GM12878 (cell line): ENCODE results near the gene TNRC6C. TPM values are rescaled to one million over a fixed set of nuclear protein-coding genes. Genes with fewer than 3 reads are reported as not detected.

ENCODE experiments used
- ATAC-seq: fragments of 200-7000 bp; cut with Tn5 transposase; 3 replicates; pipeline ENCODE4 v1.9.1; 2020; ENCODE audit warnings: mild to moderate bottlenecking, moderate library complexity
- BruUV-seq: library from RNA; stranded (reverse); fragments of 400-500 nt; replicated peaks from 2 replicates; lab custom pipeline; 2021; lab: Mats Ljungman, UMichigan
- CTCF ChIA-PET: fragments of 300-600 bp; sonication (Branson Sonifier 250); formaldehyde crosslinking; extraction: SDS; loops from one replicate; lab custom pipeline; 2021; ENCODE audit warnings: inconsistent platforms; lab: Yijun Ruan, JAX
- POLR2A ChIA-PET: fragments of 350-600 bp; formaldehyde crosslinking; extraction: SDS; loops from one replicate; lab custom pipeline; 2021; ENCODE audit warnings: inconsistent platforms; lab: Charles Lee
- RAD21 ChIA-PET: fragments of 300-600 bp; sonication (Branson Sonifier 250); formaldehyde crosslinking; loops from one replicate; lab custom pipeline; 2023; ENCODE audit warnings: antibody characterized with exemption; ENCODE audit not compliant: unreplicated experiment; lab: Charles Lee
- SMC1A ChIA-PET: fragments of 300-600 bp; sonication (Branson Sonifier 250); formaldehyde crosslinking; loops from one replicate; lab custom pipeline; 2023; ENCODE audit not compliant: unreplicated experiment, uncharacterized antibody; lab: Charles Lee
- DNase-seq: peaks from one replicate; pipeline ENCODE4 v3.0.0-alpha.2; 2011; ENCODE audit warnings: low read depth, low spot score
- FAIRE-seq: peaks from 3 replicates; lab custom pipeline; 2011; peaks lifted over from hg19 to GRCh38; lab: Jason Lieb, UNC
- H2AFZ ChIP-seq: 2 replicates; pipeline ENCODE4 v1.6.0; 2011; ENCODE audit warnings: low read depth, low read length, control low read depth; ENCODE audit not compliant: control insufficient read depth
- H3K27ac ChIP-seq: 2 replicates; pipeline ENCODE4 v1.5.1; 2011; ENCODE audit warnings: control low read depth; ENCODE audit not compliant: control insufficient read depth, insufficient read depth
- H3K27me3 ChIP-seq, 2 experiments: replicated peaks in 1 of 2; 2 replicates each; pipeline versions ENCODE4 v1.6.0 to v1.6.1; 2011; ENCODE audit warnings: low read length in 1 of 2; ENCODE audit not compliant: control insufficient read depth in 2 of 2, insufficient read depth in 2 of 2
- H3K36me3 ChIP-seq, 2 experiments: 2 replicates each; pipeline ENCODE4 v1.5.1; 2011; ENCODE audit warnings: low read length in 1 of 2; ENCODE audit not compliant: control insufficient read depth in 2 of 2, insufficient read depth in 2 of 2
- H3K4me1 ChIP-seq: 2 replicates; pipeline ENCODE4 v1.6.1; 2011; ENCODE audit warnings: mild to moderate bottlenecking, low read length, moderate library complexity, mixed read lengths; ENCODE audit not compliant: control insufficient read depth, insufficient read depth
- H3K4me2 ChIP-seq: 2 replicates; pipeline ENCODE4 v1.6.0; 2011; ENCODE audit warnings: control low read depth; ENCODE audit not compliant: control insufficient read depth, insufficient read depth
- H3K4me3 ChIP-seq: fragments of 200-600 bp; sonication (generic); 2 replicates; pipeline ENCODE4 v1.5.1; 2016
- H3K79me2 ChIP-seq: 2 replicates; pipeline ENCODE4 v1.6.0; 2011; ENCODE audit warnings: low read length; ENCODE audit not compliant: control insufficient read depth, insufficient read depth
- H3K9ac ChIP-seq: 2 replicates; pipeline ENCODE4 v1.8.0; 2011; ENCODE audit warnings: low read length, control low read depth, mixed read lengths; ENCODE audit not compliant: control insufficient read depth, insufficient read depth
- H3K9me3 ChIP-seq: replicated peaks from 3 replicates; pipeline ENCODE4 v1.5.1; 2011; ENCODE audit warnings: mild to moderate bottlenecking, low read length; ENCODE audit not compliant: control insufficient read depth, insufficient read depth
- H4K20me1 ChIP-seq: 2 replicates; pipeline ENCODE4 v1.6.0; 2011; ENCODE audit not compliant: control insufficient read depth, insufficient read depth
- ATF7 ChIP-seq: fragments of 450-650 bp; IDR thresholded peaks from 2 replicates; pipeline ENCODE4 v1.6.1; 2016; ENCODE audit warnings: low read depth, mild to moderate bottlenecking
- BMI1 ChIP-seq: fragments of 450-650 bp; IDR thresholded peaks from 2 replicates; pipeline ENCODE4 v1.6.1; 2016; ENCODE audit warnings: mild to moderate bottlenecking, moderate library complexity, borderline replicate concordance
- CEBPZ ChIP-seq: fragments of 150-350 bp; IDR thresholded peaks from 2 replicates; pipeline ENCODE4 v1.6.1; 2016; ENCODE audit warnings: low read depth, low read length
- CREB1 ChIP-seq: IDR thresholded peaks from 2 replicates; pipeline ENCODE4 v1.6.1; 2012; ENCODE audit warnings: low read depth, mild to moderate bottlenecking, inconsistent platforms
- CREM ChIP-seq: IDR thresholded peaks from 2 replicates; pipeline ENCODE4 v1.6.1; 2014; ENCODE audit warnings: antibody characterized with exemption, low read depth
- EP300 ChIP-seq, 2 experiments: fragments of 150-350 bp in 1 of 2; IDR thresholded peaks; 2 replicates each; pipeline ENCODE4 v1.6.1; 2011 to 2012; ENCODE audit warnings: low read depth in 2 of 2, low read length in 2 of 2, borderline replicate concordance in 1 of 2, improper control_type of control experiment in 1 of 2, inconsistent platforms in 1 of 2; ENCODE audit not compliant: control insufficient read depth in 1 of 2
- IRF3 ChIP-seq: fragments of 450-650 bp; IDR thresholded peaks from 2 replicates; pipeline ENCODE4 v1.6.1; 2014; ENCODE audit warnings: mild to moderate bottlenecking
- KAT2A ChIP-seq: conservative IDR thresholded peaks from 2 replicates; pipeline ENCODE4 v1.6.1; 2011; ENCODE audit warnings: low read depth, low read length; ENCODE audit not compliant: control insufficient read depth
- KLF5 ChIP-seq: fragments of 450-650 bp; IDR thresholded peaks from 2 replicates; pipeline ENCODE4 v1.6.1; 2014; ENCODE audit warnings: mild to moderate bottlenecking; ENCODE audit not compliant: partially characterized antibody
- LARP7 ChIP-seq: fragments of 450-650 bp; IDR thresholded peaks from 2 replicates; pipeline ENCODE4 v1.6.1; 2017; ENCODE audit warnings: mild to moderate bottlenecking
- MEF2A ChIP-seq: IDR thresholded peaks from 2 replicates; pipeline ENCODE4 v1.6.1; 2011; ENCODE audit warnings: low read depth, mild to moderate bottlenecking, low read length, moderate library complexity; ENCODE audit not compliant: insufficient read depth
- NFXL1 ChIP-seq: fragments of 450-650 bp; IDR thresholded peaks from 2 replicates; pipeline ENCODE4 v1.6.1; 2017; ENCODE audit warnings: antibody characterized with exemption, mild to moderate bottlenecking, borderline replicate concordance
- NFYB ChIP-seq: IDR thresholded peaks from 2 replicates; pipeline ENCODE4 v1.6.1; 2011; ENCODE audit warnings: low read depth, mild to moderate bottlenecking, low read length, improper control_type of control experiment, moderate library complexity; ENCODE audit not compliant: insufficient read depth
- NR2F1 ChIP-seq: fragments of 450-650 bp; conservative IDR thresholded peaks from 2 replicates; pipeline ENCODE4 v1.6.1; 2017; ENCODE audit warnings: mild to moderate bottlenecking
- PBX3 ChIP-seq: IDR thresholded peaks from 2 replicates; pipeline ENCODE4 v1.6.1; 2011; ENCODE audit warnings: mild to moderate bottlenecking, low read depth, low read length, moderate library complexity; ENCODE audit not compliant: insufficient replicate concordance
- SMAD1 ChIP-seq: fragments of 450-650 bp; IDR thresholded peaks from 2 replicates; pipeline ENCODE4 v1.6.1; 2018; ENCODE audit warnings: mild to moderate bottlenecking, low read depth; ENCODE audit not compliant: partially characterized antibody
- SMAD5 ChIP-seq: IDR thresholded peaks from 2 replicates; pipeline ENCODE4 v1.6.1; 2016; ENCODE audit warnings: antibody characterized with exemption, low read depth
- TCF3 ChIP-seq: IDR thresholded peaks from 2 replicates; pipeline ENCODE4 v1.6.1; 2012; ENCODE audit warnings: low read depth, mild to moderate bottlenecking, low read length, borderline replicate concordance; ENCODE audit not compliant: insufficient read depth
- ZSCAN29 ChIP-seq: fragments of 450-650 bp; IDR thresholded peaks from 2 replicates; pipeline ENCODE4 v1.6.1; 2017; ENCODE audit warnings: mild to moderate bottlenecking, moderate library complexity
- WGBS: methylation state at CpG from one replicate; pipeline ENCODE4 v1.1.6; 2016; ENCODE audit warnings: low lambda C conversion rate; ENCODE audit not compliant: insufficient replicate concordance, insufficient coverage; ENCODE audit errors: missing lambda C conversion rate; 5-methylcytosine and 5-hydroxymethylcytosine counted together
- in situ Hi-C: fragments of 300-500 bp; cut with MboI; formaldehyde crosslinking; loops from 9 replicates; pipeline ENCODE4 v1.14.3; 2018; ENCODE audit warnings: mixed read lengths
- intact Hi-C: fragments of 100-400 bp; cut with micrococcal nuclease; formaldehyde crosslinking; loops from one replicate; pipeline ENCODE4 v1.14.2; 2022; ENCODE audit not compliant: unreplicated experiment
- polyA plus RNA-seq, 11 experiments: library from polyadenylated mRNA; depleted of rRNA in 4 of 11; unstranded in 6 of 11; stranded (reverse) in 5 of 11; fragments of >200 nt; fragmentation: Nextera tagmentation in 4 of 11; fragmentation: Illumina TruSeq in 1 of 11; extraction: Ambion mirVana in 4 of 11; extraction: Trizol in 1 of 11; gene quantifications; 1 replicate in 1 of 11; 2 replicates in 10 of 11; pipeline versions ENCODE4 v1.2.1 to v1.2.3, GENCODE V29; 2011 to 2016; ENCODE audit warnings: inconsistent platforms in 2 of 11, missing spikeins in 2 of 11, low read depth in 1 of 11
- total RNA-seq, 4 experiments: library from RNA; depleted of rRNA in 3 of 4; stranded (reverse); fragments of >200 nt in 3 of 4; fragmentation: Illumina TruSeq in 1 of 4; extraction: Trizol in 1 of 4; gene quantifications; 2 replicates each; pipeline versions ENCODE4 v1.2.1 to v1.2.3, GENCODE V29; 2013 to 2021

The TNRC6C gene
- total and polyA plus RNA-seq, 10 of the 15 experiments (the other 5 are each of a cell fraction or from before 2014, with no cell fraction given) = 0.40 to 6.1 (median 0.96) TPM

GRCh38 chr17:78022425-78022824 lies 63.9 kb downstream of the TNRC6C start (continued):
- no peak for TF ChIP-seq BMI1
- no peak for TF ChIP-seq MEF2A
- no peak for TF ChIP-seq NFYB
- TF ChIP-seq LARP7 = no peak

GRCh38 chr17:78023042-78023441 lies 64.5 kb downstream of the TNRC6C start:
- Histone ChIP-seq H3K27ac (no peak overlapping the region), H3K36me3 (no peaks in the 10 kb centered on the region), H4K20me1 (no peaks in the 10 kb centered on the region), H3K4me3 (no peak overlapping the region), H3K9me3 (no peaks in the 10 kb centered on the region), H3K9ac (no peak overlapping the region), H2AFZ (no peak overlapping the region), H3K79me2 (no peaks in the 10 kb centered on the region), H3K4me2 (no peak overlapping the region), H3K27me3 (no peaks in the 10 kb centered on the region), H3K4me1 (peaks cover 14% of the 10 kb centered on the region)
- DNase-seq (no peak), ATAC-seq (no peak), FAIRE-seq (no peak)
- WGBS = 97% methylated on average over 5 of the region's 5 CpGs
- BruUV-seq = no TSS peak
- RAD21 ChIA-PET = interaction anchor here (0.9 to 6.8 kb wide), 3 partner anchors 9 to 228 kb away, joined by 3 to 79 read pairs (median 4); no protein-coding TSS in a partner anchor
- intact Hi-C loops (no loop called here), in situ Hi-C loops (no loop called here)
- CTCF ChIA-PET = interaction anchor here (0.6 to 2.1 kb wide), 7 partner anchors 9 to 746 kb away, joined by 3 to 12 read pairs (median 3); no protein-coding TSS in a partner anchor
- SMC1A ChIA-PET = interaction anchor here (1.0 to 5.6 kb wide), 5 partner anchors 8 to 62 kb away, joined by 3 to 79 read pairs (median 4); no protein-coding TSS in a partner anchor
- POLR2A ChIA-PET = interaction anchor here (1.0 kb wide), 1 partner anchor 62 kb away, joined by 3 read pairs; no protein-coding TSS in a partner anchor
- TF ChIP-seq MEF2A (no peak), PBX3 (no peak), CREM (no peak), ATF7 (no peak), CREB1 (no peak), KAT2A (no peak), TCF3 (no peak), NFXL1 (no peak), SMAD5 (no peak), EP300 (IDR thresholded peaks at IDR 0.05; ENCODE audit: borderline replicate concordance in 1 of 2, control insufficient read depth in 1 of 2, low read depth in 2 of 2, low read length in 2 of 2) (no peak), SMAD1 (no peak), KLF5 (no peak), CEBPZ (no peak), ZSCAN29 (no peak), NR2F1 (no peak), IRF3 (no peak)
